Non-pigmented ciliary epithelial cell (primary cell): ENCODE results near the gene SSH3.

Experiments used
- DNase-seq: peaks from one replicate; pipeline ENCODE4 v3.0.0-alpha.2; 2010; ENCODE audit warnings: low read depth

The SSH3 gene

DNA sequence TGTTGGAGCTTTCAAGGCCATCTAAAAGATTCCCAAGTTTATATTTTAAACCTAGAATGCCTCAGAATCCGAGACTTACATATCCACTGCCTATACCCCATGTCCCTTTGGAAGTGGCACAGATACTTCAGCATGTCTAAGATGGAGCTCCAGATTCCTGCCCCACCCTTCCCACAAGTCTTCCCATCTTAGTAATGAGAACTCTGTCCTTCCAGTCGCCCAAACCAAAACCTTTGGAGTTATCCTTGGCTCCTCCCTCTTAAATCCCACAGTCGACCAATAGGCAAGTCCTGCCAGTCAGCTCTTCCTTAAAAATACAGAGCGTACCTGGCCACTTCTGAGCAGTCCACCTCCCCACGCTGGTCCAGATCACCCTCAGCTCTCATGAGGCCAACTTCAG, 45.7 kb downstream of the SSH3 start:
- DNase-seq, result no peak

GRCh38 chr11:67349457-67349856, 46.1 kb downstream of the SSH3 start:
- DNase-seq, result no peak

DNA sequence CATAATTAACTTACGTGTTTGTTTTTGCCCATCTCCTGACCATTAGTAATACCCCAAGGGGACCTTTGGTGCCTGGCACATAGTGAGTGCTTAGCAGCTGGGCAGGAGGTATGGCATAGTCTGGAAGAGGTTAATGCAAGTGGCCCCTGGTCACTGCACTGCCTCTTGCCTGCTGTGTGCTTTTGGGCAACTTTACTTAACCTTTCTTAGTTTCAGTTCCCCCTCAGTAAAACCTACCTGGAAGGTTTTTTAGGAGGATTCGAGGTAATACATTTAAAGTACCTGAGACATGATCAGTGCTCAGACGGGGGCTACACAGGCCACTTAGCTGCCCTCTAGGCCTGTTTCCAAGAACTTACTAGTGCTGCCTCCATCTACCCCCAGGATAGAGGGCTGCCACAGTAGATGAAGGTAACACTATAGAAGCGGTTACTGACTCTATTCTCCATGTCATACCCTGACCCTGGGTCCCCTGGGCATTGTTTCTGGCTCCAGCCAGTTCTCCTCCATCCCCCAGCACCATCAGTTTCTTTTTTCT, 46.7 kb downstream of the SSH3 start:
- no peak for DNase-seq

DNA sequence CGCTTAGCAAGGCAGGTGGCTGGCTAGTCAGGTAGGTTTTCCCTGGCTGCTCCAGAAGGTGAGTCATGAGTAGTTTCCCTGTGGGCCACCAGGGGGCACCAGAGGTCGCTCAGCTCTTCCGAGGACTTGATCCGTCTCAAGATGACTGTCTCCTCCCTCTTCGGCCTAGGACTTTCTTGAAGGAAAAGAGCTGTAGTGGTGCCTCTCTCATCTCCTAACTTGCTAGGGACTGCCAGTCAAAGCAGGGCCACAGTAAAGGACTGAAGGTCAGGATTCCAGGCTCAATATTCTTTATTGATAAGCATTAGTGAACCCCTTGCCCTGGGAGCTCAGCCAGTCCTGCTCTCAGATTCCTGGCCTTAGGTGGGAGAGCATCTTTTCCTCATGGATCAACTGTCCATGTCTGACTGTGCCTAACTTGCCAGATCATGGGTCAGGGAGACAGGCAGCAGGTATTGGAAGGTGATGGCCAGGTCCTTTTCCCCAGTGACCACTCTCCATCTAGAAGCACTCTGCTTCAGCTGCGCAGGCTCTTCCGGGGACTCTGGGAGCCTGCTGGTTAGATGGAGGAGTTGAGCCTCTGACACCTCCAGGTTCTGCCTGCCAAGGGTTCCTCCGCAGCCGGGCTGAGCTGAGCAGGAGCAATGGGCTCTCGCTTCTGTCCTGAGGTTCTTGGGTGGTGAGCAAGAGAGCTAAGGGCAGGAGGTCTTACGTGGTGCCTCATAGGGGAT, 48.1 kb downstream of the SSH3 start:
- DNase-seq, result no peak

DNA sequence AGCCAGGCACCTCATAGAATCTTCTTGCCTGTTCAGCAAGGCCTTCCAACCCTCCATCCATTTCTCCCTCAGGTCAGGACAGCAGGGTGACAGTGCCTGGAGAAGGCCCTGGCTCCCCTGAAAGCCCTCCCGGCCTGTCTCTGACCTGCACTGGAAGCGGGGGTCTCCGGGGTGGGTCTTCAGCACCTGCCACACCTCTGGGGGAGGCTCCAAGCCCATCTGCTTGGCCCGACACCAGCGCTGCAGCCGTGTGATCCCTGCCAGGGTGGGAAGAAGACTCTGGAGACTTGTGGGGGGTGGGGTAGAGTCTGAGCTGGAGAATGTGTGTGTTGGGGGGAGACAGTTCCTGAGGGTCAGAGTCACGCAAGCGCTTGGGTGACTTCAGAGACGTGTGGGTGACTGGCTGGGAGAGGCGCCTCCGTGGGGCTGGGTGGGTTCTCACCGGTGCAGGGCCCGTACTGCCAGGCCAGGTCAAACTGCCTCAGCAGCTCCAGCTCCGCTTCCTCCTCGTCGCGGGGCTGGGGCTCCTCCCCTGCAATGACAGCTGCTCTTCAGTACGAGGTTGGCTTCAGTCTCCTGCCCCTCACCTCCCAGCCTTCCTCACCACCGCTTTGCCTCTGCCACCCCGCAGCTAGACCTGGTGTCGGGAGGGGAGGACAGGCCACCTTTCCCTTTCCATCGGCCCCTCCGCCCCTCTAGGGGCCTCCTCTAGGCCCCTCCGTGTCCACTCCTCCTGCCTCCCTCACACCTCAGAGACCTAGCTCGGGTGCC, 49.4 kb downstream of the SSH3 start:
- no peak for DNase-seq

DNA sequence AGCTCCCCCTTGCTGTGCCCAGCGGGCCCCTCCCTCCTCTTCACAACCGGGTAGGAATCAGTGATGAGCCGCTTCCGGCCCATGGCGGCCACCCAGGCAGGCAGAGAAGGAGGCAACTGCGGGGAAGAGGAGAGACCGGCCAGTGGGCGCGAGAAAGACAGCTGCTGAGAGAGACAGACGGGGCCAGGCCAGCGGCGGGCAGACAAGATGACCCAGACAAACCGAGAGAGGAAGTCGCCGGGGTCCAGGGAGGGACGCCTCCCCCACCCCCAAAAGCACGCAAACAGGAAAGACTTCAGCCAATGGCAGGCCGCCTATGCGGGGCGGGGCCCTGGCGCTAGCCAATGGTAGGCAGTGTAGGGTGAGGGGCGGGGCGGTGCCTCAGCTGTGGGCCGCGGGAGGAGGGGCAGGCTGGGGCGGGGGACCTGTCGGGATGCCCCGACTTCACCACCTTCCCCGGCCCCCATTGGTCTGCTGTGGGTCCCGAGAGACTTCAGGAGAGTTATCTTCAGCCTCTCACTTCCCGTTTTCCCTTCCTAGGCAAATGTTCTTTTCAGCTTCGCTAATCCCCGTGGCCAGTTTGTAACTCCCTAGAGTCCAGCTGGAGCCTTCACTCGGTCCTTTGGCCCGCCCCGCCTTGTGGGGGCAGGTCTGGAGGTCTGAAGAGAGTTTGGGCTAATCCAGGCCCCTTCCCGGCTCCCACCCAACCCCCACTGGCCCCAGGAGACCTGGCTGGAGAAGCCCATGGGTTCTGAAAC, 50.2 kb downstream of the SSH3 start, which contains the start of gene POLD4:
TSS of gene POLD4 (minus strand) at position 230 of the 758 bp plus-strand sequence. CDS start at position 83, 147 bp downstream.
- DNase-seq, result peak; percentile 71

DNA sequence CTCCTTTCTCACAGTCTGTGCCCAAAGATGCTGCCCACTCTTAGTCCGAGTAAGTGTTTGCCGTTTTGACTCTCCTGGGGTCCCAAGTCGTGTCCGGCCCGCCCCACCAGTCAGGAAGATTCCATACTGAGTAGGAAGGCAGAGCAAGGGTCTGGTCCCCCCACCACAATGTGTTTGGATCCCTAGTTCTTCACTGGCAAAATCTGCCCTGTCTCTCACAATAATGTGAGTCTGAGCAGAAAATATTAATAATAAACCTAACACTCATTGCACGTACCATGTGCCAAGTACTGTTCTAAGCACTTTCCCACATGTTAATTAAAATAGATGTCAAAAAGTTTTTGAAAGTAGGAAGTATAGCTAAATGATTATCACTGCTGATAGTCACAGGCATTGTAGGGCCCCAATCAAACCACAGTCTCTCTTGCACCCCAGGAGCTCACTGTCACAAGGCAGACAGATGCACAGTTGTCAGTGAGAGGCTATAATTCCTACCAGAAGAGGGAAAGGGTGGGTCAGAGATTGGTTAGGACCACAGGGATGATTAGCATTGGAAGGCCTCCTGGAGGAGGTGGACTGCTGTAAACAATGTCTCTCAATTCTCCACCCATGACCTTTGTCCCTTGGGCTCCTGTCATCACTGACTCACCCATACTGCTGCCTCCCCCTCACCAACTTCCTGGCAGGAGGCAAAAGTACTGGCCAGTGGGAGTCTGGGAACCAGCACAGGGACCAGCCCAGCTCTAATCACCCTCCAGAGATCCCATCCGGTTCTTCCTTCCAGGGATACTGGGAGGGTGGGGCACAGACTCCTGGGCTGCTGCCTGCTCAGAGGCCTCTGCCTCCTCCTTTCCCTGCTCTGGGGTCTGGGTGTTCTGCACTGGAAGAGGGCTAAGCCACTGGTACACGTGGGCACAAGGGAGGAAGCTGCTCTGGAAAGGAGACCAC, 51.0 kb downstream of the SSH3 start:
- DNase-seq, result peak; percentile 88

DNA sequence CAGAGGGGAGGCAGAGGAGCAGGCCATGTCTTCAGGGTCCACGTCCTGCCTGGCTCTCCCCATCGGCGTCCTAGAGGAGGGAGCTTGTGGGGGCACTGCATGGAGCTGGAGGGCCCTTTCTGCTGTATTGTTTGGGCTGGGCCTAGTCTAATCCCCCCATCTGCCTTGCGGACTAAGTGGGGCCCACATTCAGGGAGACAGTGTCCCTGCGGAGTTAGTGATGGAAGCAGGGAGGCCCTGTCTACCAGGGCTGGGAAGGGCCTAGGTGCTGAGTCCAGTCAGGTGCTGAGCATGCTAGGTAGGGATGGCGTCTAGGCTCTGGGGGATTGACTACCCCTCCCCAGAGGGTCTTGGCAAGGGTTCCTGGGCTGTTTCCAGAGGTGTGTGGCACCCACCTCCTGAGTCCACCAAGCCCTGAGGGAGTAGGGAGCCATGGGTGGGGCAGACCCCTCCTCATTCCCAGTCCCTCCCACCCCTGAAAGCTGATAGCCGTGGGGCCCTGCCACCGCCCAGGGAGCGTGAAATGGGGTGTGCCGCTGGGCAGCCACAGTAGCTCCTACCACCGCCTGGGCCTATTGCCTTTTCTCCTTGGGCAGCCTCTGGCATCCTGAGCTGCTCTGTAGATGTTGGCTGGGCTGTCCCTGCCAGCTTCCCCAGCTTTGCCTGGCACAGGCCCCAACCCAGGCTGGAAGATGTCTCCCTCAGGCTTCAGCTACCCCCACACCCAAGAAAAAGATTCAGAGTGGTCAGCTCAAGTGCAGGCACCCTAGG, 51.9 kb downstream of the SSH3 start:
- no peak for DNase-seq

DNA sequence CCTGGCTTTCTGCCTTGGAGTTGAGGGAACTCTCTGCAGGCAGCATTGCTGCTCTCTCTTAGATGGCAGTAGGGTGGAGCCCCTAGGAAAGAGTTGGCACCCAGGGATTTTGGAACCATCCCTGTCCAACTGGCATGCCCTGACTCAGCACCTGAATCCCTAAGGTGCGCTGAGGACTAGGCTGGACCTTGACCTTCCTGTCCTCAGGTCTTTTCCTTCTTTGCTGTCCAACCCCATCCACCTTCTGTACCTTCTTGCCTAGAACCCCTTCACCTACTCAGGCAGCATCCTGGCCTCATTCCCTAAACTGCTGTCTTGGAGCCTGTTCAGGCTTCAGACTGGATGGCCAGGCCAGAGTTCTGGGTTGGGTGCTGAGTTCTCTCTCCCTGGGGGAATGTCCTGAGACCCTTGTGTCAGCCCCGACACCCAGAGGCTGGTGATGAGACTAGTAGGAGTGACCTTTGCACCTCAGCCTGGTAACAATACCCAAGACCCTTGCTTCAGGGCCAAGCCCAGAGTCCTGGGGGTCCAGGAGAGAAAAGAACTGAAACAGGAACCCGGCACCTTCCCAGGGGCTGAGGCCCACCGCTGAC, 52.6 kb downstream of the SSH3 start:
- DNase-seq, result no peak

DNA sequence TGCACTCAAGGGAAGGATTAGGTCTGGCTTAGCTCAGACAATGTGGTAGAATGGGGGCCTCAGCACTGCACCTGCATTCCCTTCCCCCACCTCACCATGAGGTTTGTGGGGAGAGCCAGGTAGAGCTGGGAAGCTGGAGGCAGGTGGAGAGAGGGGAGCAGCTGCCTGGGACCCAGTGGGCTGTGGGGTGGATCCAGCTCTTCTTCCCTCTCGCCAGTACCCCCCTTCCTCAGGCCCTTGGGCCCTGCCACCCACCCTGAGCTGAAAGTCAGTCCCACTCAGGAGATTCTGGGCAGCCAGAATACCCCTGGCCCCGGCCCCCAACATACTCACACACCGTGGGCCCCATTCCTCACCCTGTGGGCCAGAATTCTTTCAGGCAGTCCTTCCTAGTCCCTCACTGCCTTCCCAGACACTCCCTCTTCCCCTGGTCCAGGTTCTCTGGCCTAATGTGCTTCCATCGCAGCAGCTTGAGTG, 53.1 kb downstream of the SSH3 start:
- DNase-seq, result no peak

DNA sequence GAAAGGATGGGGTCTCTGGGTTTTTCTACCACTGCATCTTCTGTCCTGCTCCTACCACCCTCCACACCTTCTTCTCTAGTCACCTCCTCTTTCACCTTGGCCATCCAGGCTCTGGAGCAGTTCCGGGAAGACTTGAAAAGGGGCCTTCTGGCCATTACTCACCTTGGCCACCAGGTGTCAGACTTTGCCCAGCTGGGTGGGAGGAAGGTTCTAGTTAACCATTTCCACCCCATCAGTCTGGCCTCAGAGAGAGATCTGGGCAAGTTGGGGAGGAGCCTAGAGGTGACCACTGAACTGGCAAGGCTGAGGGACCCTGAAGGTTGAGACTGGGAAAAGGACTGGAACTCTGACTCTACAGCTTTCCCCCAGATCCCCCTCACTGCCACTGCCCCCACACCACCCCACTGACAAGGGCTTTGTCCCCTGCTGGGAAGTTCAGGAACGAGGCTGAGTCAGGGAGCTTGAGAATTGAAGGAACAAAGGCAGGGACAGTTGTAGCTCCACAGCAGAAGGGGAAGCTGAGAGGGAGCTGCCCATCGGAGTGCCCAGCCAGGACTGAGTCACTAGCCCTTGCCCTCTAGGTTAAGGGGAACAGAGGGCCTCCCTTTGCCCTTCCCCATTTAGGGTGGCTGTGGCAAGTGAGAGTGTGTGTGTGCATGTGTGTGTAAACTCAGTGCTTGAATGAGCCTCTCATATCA, 53.7 kb downstream of the SSH3 start:
- DNase-seq, result no peak

GRCh38 chr11:67357831-67358670, 54.7 kb downstream of the SSH3 start:
- no peak for DNase-seq
